ENCODE results near the gene AKR7A3. TPM values are rescaled to one million over a fixed set of nuclear protein-coding genes. Genes with fewer than 3 reads are reported as not detected.
"Not testable (repeated sequence)": the region's sequence is repeated elsewhere in the genome, so short reads cannot be mapped to it uniquely, and the experiment has no call there.

Gene AKR7A3
- total and polyA plus RNA-seq, 4 donors, result 0.23 to 69.6 (median 55.0) TPM

- Histone ChIP-seq H3K9me3 (ENCODE audit: control insufficient read depth in 4 of 4, low read length in 3 of 4) (no peaks in the 10 kb centered on the region), H3K4me3 (ENCODE audit: low read depth in 1 of 3, low read length in 3 of 3) (peak overlapping the region; percentile 36 to 96 (median 79)), H3K27ac (ENCODE audit: low read depth in 1 of 2, low read length in 2 of 2) (peak overlapping the region; percentile 94 to 98), H3K36me3 (ENCODE audit: control insufficient read depth in 4 of 4, insufficient read depth in 3 of 4, low read depth in 1 of 4, low read length in 3 of 4) (peaks cover 8 to 11% (median 9%) of the 10 kb centered on the region in 4 donors), H3K4me1 (ENCODE audit: control insufficient read depth in 4 of 4, insufficient read depth in 4 of 4, low read length in 3 of 4) (peaks cover 0 to 29% (median 17%) of the 10 kb centered on the region in 4 donors), H3K27me3 (ENCODE audit: control insufficient read depth in 4 of 4, insufficient read depth in 4 of 4, low read length in 3 of 4) (no peaks in the 10 kb centered on the region), H3K9ac (ENCODE audit: low read depth in 1 of 2, low read length in 2 of 2) (peak overlapping the region; percentile 50 to 61)
- DNase-seq (ENCODE audit: low spot score), result no peak
- TF ChIP-seq NR2F2 (IDR thresholded peaks at IDR 0.05) (no peak), JUND (IDR thresholded peaks at IDR 0.05) (no peak), SP1 (IDR thresholded peaks at IDR 0.05) (no peak), FOXA2 (IDR thresholded peaks at IDR 0.05) (no peak), CTCF (IDR thresholded peaks at IDR 0.05; ENCODE audit: low read depth, low read length, missing input control) (no peak), RAD21 (IDR thresholded peaks at IDR 0.05) (no peak)
Measured at GRCh38 chr1:19272064-19272463, 16.5 kb downstream of the AKR7A3 start.

GRCh38 chr1:19270343-19270730 is 18.2 kb downstream of the AKR7A3 start:
- TF ChIP-seq HNF4A (conservative IDR thresholded peaks at IDR 0.05), result peak in 1 of 2 donors; percentile 8
- 47% methylated on average over 6 of the region's 6 CpGs for WGBS
- H3K4me3 ChIP-seq (ENCODE audit: low read depth in 1 of 3, low read length in 3 of 3); H3K9me3 ChIP-seq (ENCODE audit: control insufficient read depth in 4 of 4, low read length in 3 of 4); H3K9ac ChIP-seq (ENCODE audit: low read depth in 1 of 2, low read length in 2 of 2); DNase-seq (ENCODE audit: low spot score); H3K27me3 ChIP-seq (ENCODE audit: control insufficient read depth in 4 of 4, insufficient read depth in 4 of 4, low read length in 3 of 4): not testable (repeated sequence)
- peaks cover 0 to 29% (median 17%) of the 10 kb centered on the region in 4 donors for H3K4me1 ChIP-seq (ENCODE audit: control insufficient read depth in 4 of 4, insufficient read depth in 4 of 4, low read length in 3 of 4)
- peaks cover 8 to 26% (median 23%) of the 10 kb centered on the region in 4 donors for H3K36me3 ChIP-seq (ENCODE audit: control insufficient read depth in 4 of 4, insufficient read depth in 3 of 4, low read depth in 1 of 4, low read length in 3 of 4)
- H3K27ac ChIP-seq (ENCODE audit: low read depth in 1 of 2, low read length in 2 of 2), result peak overlapping the region; percentile 69 to 87

- 54% methylated on average over 9 of the region's 9 CpGs for WGBS
Measured at GRCh38 chr1:19269427-19270342, 18.9 kb downstream of the AKR7A3 start.

GRCh38 chr1:19268445-19268844 is 20.1 kb downstream of the AKR7A3 start:
- Histone ChIP-seq H3K4me3 (ENCODE audit: low read depth in 1 of 3, low read length in 3 of 3) (no peak overlapping the region), H3K9me3 (ENCODE audit: control insufficient read depth in 4 of 4, low read length in 3 of 4) (no peaks in the 10 kb centered on the region), H3K27ac (ENCODE audit: low read depth in 1 of 2, low read length in 2 of 2) (peak overlapping the region in 1 of 2 donors; percentile 4), H3K36me3 (ENCODE audit: control insufficient read depth in 4 of 4, insufficient read depth in 3 of 4, low read depth in 1 of 4, low read length in 3 of 4) (peaks cover 8 to 30% (median 25%) of the 10 kb centered on the region in 4 donors), H3K9ac (ENCODE audit: low read depth in 1 of 2, low read length in 2 of 2) (no peak overlapping the region), H3K4me1 (ENCODE audit: control insufficient read depth in 4 of 4, insufficient read depth in 4 of 4, low read length in 3 of 4) (peaks cover 0 to 20% (median 12%) of the 10 kb centered on the region in 4 donors), H3K27me3 (ENCODE audit: control insufficient read depth in 4 of 4, insufficient read depth in 4 of 4, low read length in 3 of 4) (no peaks in the 10 kb centered on the region)
- 77% methylated on average over 11 of the region's 11 CpGs for WGBS
- no peak for DNase-seq (ENCODE audit: low spot score)
- TF ChIP-seq RXRA (IDR thresholded peaks at IDR 0.05) (peak in 1 of 2 donors; percentile 4), YY1 (IDR thresholded peaks at IDR 0.05) (no peak)

More at GRCh38 chr1:19269427-19270342, 18.9 kb downstream of the AKR7A3 start:
- H3K9me3 ChIP-seq (ENCODE audit: control insufficient read depth in 4 of 4, low read length in 3 of 4); DNase-seq (ENCODE audit: low spot score); H3K4me3 ChIP-seq (ENCODE audit: low read depth in 1 of 3, low read length in 3 of 3); H3K27me3 ChIP-seq (ENCODE audit: control insufficient read depth in 4 of 4, insufficient read depth in 4 of 4, low read length in 3 of 4): not testable (repeated sequence)
- Histone ChIP-seq H3K9ac (ENCODE audit: low read depth in 1 of 2, low read length in 2 of 2) (peak overlapping the region in 1 of 2 donors; percentile 28), H3K4me1 (ENCODE audit: control insufficient read depth in 4 of 4, insufficient read depth in 4 of 4, low read length in 3 of 4) (peaks cover 0 to 25% (median 15%) of the 10 kb centered on the region in 4 donors), H3K36me3 (ENCODE audit: control insufficient read depth in 4 of 4, insufficient read depth in 3 of 4, low read depth in 1 of 4, low read length in 3 of 4) (peaks cover 8 to 30% (median 25%) of the 10 kb centered on the region in 4 donors), H3K27ac (ENCODE audit: low read depth in 1 of 2, low read length in 2 of 2) (peak overlapping the region; percentile 69 to 87)
- TF ChIP-seq FOXA1 (IDR thresholded peaks at IDR 0.05) (peak; percentile 27), RXRA (IDR thresholded peaks at IDR 0.05) (peak in 1 of 2 donors; percentile 48), HNF4A (conservative IDR thresholded peaks at IDR 0.05) (peak; percentile 39 to 56), JUND (IDR thresholded peaks at IDR 0.05) (peak; percentile 45 to 76), FOXA2 (IDR thresholded peaks at IDR 0.05) (peak; percentile 64)

All from liver (tissue), 9 donors.